Right lobe of liver (tissue), 6 donors: Measurements from ENCODE around the gene RALGAPB. TPM values are rescaled to one million over a fixed set of nuclear protein-coding genes. Genes with fewer than 3 reads are reported as not detected.

Experiments used
- ATAC-seq, 4 donors: fragments of 200-7000 bp; cut with Tn5 transposase; one replicate each; pipeline ENCODE4 v1.9.1; 2020; ENCODE audit warnings: mild to moderate bottlenecking in 4 of 4, moderate library complexity in 4 of 4
- DNase-seq, 3 donors: peaks; one replicate each; pipeline ENCODE4 v3.0.0-alpha.2; 2020
- H3K27ac ChIP-seq, 3 donors: fragments of 200-600 bp; one replicate each; pipeline ENCODE4 v1.8.0; 2022
- H3K27me3 ChIP-seq, 2 donors: fragments of 200-600 bp; one replicate each; pipeline ENCODE4 v1.8.0; 2022
- H3K36me3 ChIP-seq, 4 donors: fragments of 200-600 bp; sonication (generic) in 1 of 4; one replicate each; pipeline versions ENCODE4 v1.5.1 to v1.8.0; 2017 to 2022; ENCODE audit warnings: control low read depth in 1 of 4
- H3K4me1 ChIP-seq, 4 donors: fragments of 200-600 bp; sonication (generic) in 1 of 4; one replicate each; pipeline versions ENCODE4 v1.5.1 to v1.8.0; 2017 to 2022; ENCODE audit warnings: control low read depth in 1 of 4
- H3K4me3 ChIP-seq, 3 donors: fragments of 200-600 bp; one replicate each; pipeline ENCODE4 v1.8.0; 2022
- H3K9me3 ChIP-seq, 4 donors: fragments of 200-600 bp; sonication (generic) in 1 of 4; one replicate each; pipeline versions ENCODE4 v1.5.1 to v1.8.0; 2017 to 2022; ENCODE audit warnings: control low read depth in 1 of 4
- POLR2A ChIP-seq: fragments of 450-650 bp; IDR thresholded peaks from one replicate; pipeline ENCODE4 v1.6.1; 2017; ENCODE audit warnings: antibody characterized with exemption, mild to moderate bottlenecking
- WGBS: methylation state at CpG from one replicate; pipeline ENCODE4 v1.1.6; 2018; ENCODE audit warnings: low coverage, low lambda C conversion rate; ENCODE audit not compliant: insufficient coverage; ENCODE audit errors: missing lambda C conversion rate; 5-methylcytosine and 5-hydroxymethylcytosine counted together
- intact Hi-C, 2 donors: fragments of 100-400 bp; cut with DNase I; formaldehyde crosslinking; loops; one replicate each; pipeline versions ENCODE4 v1.11.2 to v1.14.1; 2022
- total RNA-seq, 6 experiments: library from RNA; depleted of rRNA in 2 of 6; stranded (reverse); fragments of >200 nt in 2 of 6; fragmentation: NEBNext Ultra II Directional in 3 of 6; extraction: Animal tissue kit (Norgen Biotek cat#: 25700) in 3 of 6; gene quantifications; one replicate each; pipeline versions ENCODE4 v1.1.0 to v1.2.4, GENCODE V29; 2016 to 2023
- TF ChIP-seq, protein P1 (sequence below), 4 donors: fragments of 200-600 bp in 3 of 4; fragments of 450-650 bp in 1 of 4; IDR thresholded peaks; one replicate each; pipeline versions ENCODE4 v1.5.1 to v1.8.0; 2016 to 2022; ENCODE audit warnings: antibody characterized with exemption in 4 of 4, mild to moderate bottlenecking in 2 of 4
- donor health status: DM: no; HTN: yes; CAD: no.
- donor health status: DM: no; HTN: no; CAD: no.
- donor health status: DM: no; HTN: no; CAD: no.
- donor health status: DM: no; HTN: yes; CAD: no.
- donor health status: DM: no; HTN: yes; CAD: no.

RALGAPB gene
- total RNA-seq, 6 experiments from 2014 or later = 9.7 to 16.0 (median 12.9) TPM

- no peaks in the 10 kb centered on the region for H3K36me3 ChIP-seq
- ATAC-seq (no peak), DNase-seq (no peak)
- no peak overlapping the region for H3K4me3 ChIP-seq
- TF ChIP-seq, protein P1, sequence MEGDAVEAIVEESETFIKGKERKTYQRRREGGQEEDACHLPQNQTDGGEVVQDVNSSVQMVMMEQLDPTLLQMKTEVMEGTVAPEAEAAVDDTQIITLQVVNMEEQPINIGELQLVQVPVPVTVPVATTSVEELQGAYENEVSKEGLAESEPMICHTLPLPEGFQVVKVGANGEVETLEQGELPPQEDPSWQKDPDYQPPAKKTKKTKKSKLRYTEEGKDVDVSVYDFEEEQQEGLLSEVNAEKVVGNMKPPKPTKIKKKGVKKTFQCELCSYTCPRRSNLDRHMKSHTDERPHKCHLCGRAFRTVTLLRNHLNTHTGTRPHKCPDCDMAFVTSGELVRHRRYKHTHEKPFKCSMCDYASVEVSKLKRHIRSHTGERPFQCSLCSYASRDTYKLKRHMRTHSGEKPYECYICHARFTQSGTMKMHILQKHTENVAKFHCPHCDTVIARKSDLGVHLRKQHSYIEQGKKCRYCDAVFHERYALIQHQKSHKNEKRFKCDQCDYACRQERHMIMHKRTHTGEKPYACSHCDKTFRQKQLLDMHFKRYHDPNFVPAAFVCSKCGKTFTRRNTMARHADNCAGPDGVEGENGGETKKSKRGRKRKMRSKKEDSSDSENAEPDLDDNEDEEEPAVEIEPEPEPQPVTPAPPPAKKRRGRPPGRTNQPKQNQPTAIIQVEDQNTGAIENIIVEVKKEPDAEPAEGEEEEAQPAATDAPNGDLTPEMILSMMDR (IDR thresholded peaks at IDR 0.05) = no peak
- TF ChIP-seq POLR2A = no peak
- intact Hi-C loops = no loop called here
- H3K4me1 ChIP-seq = peaks cover 0 to 8% (median 0%) of the 10 kb centered on the region in 4 donors
- no peak overlapping the region for H3K27ac ChIP-seq
- H3K27me3 ChIP-seq = no peaks in the 10 kb centered on the region
- no peaks in the 10 kb centered on the region for H3K9me3 ChIP-seq
- WGBS = 89% methylated on average over 3 of the region's 4 CpGs
These were observed 110.7 kb downstream of the RALGAPB start for GRCh38 chr20:38583306-38583705.

DNA sequence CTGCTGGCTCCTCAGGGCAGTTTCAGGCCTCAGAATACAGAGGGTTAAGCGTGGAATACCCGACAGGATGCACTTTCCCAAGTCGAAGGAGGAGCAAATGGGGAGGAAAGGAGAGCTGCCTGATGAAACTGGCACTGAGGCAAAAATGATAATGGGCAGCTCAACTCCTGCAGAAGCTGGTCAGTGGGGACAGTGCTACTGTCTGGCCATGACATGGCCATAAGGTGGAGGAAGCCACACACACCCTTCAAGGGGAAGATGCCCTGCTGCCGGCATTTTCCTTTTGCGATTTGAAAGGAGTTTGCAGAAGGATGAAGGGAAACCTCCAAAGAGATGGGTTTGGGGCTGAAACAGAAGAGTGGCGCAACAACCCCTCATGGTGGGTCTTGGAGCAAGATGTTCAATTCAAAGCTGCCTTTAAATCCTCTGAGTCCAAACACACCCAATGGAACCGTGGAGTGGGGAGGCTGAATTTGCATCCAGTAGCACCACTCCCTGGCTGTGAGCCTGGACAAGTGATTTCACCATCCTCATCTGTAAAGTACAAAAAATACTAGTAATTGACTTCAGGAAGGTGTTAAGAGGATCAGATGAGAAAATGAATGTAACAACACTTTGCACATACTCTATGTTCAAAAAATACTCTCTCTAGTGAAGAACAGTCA lies 111.6 kb downstream of the RALGAPB start:
- WGBS = 56% methylated on average over 7 of the region's 7 CpGs
- Histone ChIP-seq H3K27me3 (no peaks in the 10 kb centered on the region), H3K4me1 (peaks cover 0 to 8% (median 0%) of the 10 kb centered on the region in 4 donors), H3K36me3 (no peaks in the 10 kb centered on the region), H3K9me3 (no peaks in the 10 kb centered on the region), H3K27ac (no peak overlapping the region), H3K4me3 (no peak overlapping the region)
- ATAC-seq (no peak), DNase-seq (no peak)
- TF ChIP-seq, protein P1 (IDR thresholded peaks at IDR 0.05) = no peak
- no peak for TF ChIP-seq POLR2A
- intact Hi-C loops = no loop called here

DNA sequence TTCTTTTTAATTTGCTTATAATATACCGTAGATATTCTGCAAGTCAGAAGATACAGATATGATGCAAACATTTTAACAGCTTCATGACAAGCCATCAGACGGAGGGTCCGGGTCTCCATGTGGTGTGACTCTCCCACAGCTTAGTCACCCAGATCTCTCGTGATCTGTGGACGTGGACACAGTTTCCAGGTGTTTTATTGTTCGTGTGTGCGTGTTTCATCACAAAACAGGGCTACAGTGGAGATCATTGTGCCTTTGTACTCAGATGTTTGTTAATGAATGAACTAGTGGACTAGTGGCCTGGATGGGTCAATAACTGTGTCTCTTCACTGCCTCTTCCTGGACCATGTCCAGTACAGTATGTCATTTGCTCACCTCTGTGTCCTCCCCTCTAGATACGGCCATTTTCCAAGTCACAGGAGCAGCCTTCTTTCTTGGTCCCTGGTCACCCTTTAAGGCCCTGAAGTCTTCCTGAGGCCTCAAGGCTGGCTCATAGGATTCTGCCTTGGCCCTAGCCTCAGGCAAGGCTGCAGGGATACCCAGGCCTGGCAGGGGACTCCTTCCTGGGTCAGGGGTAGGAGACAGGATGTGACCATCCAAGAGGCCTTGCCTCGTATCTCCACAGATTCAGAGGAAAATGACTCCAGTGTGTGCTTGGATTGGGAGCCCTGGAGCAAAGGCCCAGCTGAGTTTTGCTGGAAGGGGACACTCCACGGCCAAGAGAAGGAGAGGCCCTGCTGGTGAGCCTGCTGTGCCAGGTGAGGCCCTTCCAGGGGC lies 112.9 kb downstream of the RALGAPB start:
- DNase-seq = no peak
- Histone ChIP-seq H3K4me3 (no peak overlapping the region), H3K36me3 (no peaks in the 10 kb centered on the region), H3K9me3 (no peaks in the 10 kb centered on the region), H3K4me1 (peaks cover 0 to 8% (median 0%) of the 10 kb centered on the region in 4 donors), H3K27me3 (no peaks in the 10 kb centered on the region), H3K27ac (no peak overlapping the region)
- 30% methylated on average over 7 of the region's 10 CpGs for WGBS
- intact Hi-C loops = no loop called here
- ATAC-seq = peak; percentile 75 to 92 (median 88)
- TF ChIP-seq, protein P1 (IDR thresholded peaks at IDR 0.05) = no peak
- no peak for TF ChIP-seq POLR2A

- no peaks in the 10 kb centered on the region for H3K9me3 ChIP-seq
- intact Hi-C loops = no loop called here
- ATAC-seq = no peak
- no peak for DNase-seq
- no peak for TF ChIP-seq POLR2A
- TF ChIP-seq, protein P1 (IDR thresholded peaks at IDR 0.05) = no peak
- no peaks in the 10 kb centered on the region for H3K36me3 ChIP-seq
- no peaks in the 10 kb centered on the region for H3K27me3 ChIP-seq
- WGBS = no CpG with 5 or more reads among the region's 3 CpGs
- H3K27ac ChIP-seq = no peak overlapping the region
- H3K4me3 ChIP-seq = no peak overlapping the region
- H3K4me1 ChIP-seq = peaks cover 0 to 8% (median 0%) of the 10 kb centered on the region in 4 donors
These were observed 113.5 kb downstream of the RALGAPB start for GRCh38 chr20:38586181-38586525.
